Activated gamma-delta T cell (primary cell): ENCODE data around the gene SRGAP1.
"Not testable (repeated sequence)": the region's sequence is repeated elsewhere in the genome, so short reads cannot be mapped to it uniquely, and the experiment has no call there.

Experiments
- DNase-seq: peaks from one replicate; lab custom pipeline; 2025; lab: John Stamatoyannopoulos, UW

Gene SRGAP1

DNA sequence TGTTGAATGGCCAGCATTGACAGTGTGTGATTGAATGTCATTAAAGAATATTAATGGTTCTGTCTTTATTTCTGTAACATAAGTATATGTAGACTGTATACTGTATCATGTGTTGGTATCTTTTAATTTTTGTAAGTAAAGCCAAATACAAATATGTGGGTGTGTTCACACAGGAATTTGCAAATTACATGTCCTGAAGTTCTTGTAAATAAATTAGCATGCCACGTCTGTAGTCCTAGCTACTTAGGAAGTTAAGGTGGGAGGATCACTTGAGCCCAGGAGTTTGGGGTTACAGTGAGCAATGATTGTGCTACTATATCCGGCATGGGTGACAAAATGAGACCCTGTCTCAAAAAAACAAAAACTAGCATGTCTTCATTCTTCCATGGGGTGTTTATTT is 278.5 kb downstream of the SRGAP1 start:
- DNase-seq, result no peak

DNA sequence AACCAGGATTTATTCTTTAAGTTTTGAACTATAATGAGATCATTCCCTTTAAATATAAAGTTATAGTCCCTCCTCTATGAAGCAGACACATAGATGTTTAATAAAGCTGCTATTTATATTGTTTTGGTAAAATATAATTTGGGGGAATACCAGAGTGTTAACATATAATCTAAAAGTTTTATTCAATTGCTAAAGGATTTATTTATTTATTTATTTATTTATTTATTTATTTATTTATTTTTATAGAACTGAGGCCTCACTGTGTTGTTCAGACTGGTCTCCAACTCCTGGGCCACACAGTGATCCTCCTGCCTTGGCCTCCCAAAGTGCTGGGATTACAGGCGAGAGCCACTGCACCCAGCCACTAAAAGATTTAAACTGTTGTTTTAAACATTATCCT is 278.9 kb downstream of the SRGAP1 start:
- no peak for DNase-seq

DNA sequence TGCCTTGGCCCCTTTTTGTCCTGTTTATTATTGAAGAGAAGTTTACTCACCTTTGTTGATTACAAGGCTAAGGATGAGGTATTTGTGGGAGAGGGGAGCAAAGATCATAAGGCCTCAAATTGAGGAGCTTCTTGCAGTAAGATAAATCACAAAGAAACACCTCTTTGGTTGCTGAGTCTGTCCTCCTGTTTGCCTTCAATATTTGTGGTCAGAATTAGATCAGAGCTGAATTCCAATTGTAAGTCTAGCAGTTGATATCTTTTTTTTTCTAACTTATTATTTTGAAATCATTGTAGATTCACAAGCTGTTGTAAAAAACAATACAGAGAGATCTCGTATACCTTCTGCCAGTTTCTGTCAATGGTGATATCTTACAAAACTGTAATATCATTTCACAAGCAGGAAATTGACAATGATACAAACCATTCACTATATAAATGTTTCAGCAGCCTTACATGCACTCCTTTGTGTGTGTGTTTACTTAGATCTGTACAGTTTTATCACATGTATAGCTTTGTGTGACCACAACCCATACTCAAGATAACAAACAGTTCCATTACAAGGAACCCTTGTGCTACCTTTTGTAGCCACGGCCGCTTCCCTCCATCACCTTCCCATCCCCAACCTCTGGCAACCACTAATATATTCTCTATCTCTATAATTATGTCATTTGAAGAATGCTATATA is 280.2 kb downstream of the SRGAP1 start:
- no peak for DNase-seq

DNA sequence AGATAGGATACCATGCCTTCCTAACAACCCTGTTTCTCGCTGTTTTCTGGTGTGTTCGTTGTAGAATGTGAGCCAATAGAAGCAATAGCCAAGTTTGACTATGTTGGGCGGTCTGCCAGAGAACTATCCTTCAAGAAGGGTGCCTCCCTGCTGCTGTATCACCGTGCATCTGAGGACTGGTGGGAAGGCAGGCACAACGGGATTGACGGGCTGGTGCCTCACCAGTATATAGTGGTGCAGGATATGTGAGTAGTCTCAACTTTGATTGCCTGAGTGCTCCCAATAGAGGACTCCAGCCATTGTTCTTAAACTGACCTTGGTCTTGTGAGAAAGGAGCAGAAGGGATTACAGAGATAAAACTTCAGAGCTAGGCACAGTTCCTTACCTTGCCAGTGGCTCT is 281.4 kb downstream of the SRGAP1 start:
- no peak for DNase-seq

DNA sequence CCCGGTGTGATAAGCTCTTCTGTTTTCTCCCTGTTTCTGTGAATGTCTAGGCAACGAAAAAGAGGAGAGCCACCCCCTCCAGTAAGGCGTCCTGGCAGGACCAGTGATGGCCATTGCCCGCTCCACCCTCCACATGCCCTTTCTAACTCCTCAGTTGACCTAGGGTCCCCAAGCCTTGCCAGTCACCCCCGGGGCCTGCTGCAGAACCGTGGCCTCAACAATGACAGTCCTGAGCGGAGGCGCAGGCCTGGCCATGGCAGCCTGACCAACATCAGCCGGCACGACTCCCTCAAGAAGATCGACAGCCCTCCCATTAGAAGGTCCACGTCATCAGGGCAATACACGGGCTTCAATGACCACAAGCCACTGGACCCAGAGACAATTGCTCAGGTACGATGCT is 283.3 kb downstream of the SRGAP1 start:
- no peak for DNase-seq

DNA sequence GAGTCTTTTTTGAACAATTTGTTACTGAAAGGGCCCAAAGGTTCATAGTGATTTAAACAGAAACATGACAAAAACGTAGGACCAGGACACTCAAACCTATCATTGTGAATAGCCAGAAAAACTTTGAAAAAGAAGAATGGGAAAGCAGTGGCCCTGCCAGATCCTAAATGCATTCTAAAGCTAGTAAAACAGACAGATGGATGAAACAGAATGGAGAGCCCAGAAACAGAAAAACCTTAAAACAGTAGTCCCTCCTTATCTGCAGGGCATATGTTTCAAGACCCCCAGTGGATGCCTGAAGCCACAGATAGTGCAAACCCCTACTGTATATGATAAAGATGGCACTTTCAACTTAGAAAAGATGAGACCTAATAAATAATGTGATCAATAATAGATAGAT is 283.9 kb downstream of the SRGAP1 start:
- no peak for DNase-seq

DNA sequence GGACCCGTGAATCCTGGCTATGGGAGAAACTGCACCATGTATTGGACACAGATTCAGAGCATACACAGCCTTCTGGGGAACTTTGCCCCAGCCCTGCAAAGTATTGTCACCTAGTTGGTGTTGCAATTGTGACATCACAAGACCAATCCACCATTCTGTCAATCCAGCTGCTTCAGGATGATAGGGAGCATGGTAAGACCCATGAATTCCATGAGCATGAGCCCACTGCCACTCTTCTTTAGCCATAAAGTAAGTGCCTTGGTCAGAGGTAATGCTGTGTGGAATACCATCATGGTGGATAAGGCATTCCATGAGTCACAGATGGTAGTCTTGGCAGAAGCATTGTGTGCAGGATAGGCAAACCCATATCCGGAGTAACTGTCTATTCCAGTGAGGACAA is 286.0 kb downstream of the SRGAP1 start:
- DNase-seq, result not testable (repeated sequence)

DNA sequence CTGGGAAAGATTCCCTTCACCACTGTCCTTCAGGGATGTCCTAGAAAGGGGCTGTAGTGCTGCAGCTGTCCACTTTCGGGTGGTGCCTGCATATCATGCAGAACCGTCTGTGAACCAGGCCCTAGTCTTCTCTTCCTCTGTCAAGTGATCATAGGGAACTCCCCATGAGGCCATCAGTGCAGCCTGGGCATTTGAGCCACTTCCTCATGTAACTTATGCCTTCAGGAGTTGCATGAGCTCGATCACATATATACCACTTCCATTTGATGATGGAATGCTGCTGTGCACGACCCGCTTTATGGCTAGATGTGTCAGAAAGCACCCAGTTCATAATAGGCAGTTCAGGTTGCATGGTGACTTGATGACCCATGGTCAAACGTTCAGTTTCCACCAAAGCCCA is 287.0 kb downstream of the SRGAP1 start:
- not testable (repeated sequence) for DNase-seq

DNA sequence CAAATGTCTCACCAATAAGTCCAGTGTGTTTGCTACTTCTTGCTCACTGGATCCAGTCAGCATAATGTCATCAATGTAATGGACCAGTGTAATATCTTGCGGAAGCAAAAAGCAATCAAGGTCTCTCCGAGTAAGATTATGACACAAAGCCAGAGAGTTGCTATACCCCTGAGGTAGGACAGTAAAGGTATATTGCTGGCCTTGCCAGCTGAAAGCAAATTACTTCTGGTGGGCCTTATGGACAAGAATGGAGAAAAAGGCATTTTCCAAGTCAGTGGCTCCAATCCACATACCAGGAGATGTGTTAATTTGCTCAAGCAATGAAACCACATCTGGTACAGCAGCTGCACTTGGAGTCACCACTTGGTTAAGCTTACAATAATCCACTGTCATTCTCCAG is 288.2 kb downstream of the SRGAP1 start:
- not testable (repeated sequence) for DNase-seq

DNA sequence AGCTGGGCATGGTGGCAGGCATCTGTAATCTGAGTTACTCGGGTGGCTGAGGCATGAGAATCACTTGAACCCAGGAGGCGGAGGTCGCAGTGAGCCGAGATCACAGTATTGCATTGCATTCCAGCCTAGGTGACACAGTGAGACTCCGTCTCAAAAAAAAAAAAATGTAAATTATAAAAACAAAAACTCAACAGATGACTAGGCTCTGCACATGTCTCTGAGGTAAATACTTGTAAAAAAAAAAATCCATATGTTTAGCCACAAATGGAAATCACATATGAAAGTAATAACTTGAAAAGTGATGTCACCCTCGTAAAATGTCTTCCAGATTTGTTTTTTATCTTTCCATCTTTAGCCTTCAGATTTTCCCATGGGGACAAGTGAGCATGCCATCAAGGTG is 292.6 kb downstream of the SRGAP1 start:
- DNase-seq, result no peak

DNA sequence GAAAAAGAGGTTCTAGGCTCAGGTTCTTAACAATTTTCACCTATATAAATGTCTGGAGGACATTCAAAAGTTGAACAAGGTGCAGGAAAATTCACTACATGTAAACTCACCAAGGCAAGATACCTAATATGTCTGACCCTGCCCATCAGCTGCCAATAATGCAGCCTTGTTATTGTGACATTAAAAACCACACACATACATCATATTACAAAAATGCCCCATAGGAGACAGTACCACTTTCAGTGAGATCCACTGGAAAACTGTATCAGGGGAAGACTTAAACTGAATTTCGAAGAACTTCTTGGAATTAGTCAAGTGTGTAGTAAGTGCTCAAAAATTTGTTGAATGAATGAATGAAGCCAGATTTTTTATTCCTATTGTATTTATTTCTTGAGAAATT is 294.5 kb downstream of the SRGAP1 start:
- DNase-seq, result no peak

DNA sequence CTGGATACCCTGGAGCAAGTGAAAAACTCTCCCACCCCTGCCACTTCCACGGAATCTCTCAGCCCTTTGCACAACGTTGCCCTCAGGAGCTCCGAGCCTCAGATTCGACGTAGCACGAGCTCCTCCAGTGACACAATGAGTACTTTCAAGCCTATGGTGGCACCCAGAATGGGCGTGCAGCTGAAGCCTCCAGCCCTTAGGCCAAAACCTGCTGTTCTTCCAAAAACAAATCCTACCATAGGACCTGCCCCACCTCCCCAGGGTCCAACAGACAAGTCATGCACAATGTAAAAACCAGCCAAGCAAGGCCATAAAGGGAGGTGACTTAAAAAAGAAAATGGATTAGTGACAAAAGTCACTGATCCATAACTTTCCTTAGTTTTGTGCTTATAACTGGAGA is 297.9 kb downstream of the SRGAP1 start:
- DNase-seq, result no peak

DNA sequence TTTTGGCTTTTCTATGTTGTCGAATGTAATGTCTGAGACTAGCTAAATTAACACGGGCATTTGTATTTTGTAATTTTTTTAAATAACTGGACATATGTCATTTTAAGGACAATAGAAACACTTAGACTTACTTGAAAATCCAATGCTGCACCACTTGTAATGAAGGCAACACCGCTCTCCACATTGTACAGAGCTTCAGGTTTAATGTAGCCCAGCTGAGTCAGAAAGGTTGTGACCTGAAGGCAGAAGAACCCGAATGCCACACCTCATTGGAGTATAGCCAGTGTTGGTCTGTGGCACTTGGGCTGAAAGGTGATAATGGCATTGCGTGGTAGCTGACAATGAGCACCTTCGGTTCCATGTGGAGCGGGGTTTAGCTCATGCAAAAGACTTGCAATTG is 298.3 kb downstream of the SRGAP1 start:
- DNase-seq, result no peak

DNA sequence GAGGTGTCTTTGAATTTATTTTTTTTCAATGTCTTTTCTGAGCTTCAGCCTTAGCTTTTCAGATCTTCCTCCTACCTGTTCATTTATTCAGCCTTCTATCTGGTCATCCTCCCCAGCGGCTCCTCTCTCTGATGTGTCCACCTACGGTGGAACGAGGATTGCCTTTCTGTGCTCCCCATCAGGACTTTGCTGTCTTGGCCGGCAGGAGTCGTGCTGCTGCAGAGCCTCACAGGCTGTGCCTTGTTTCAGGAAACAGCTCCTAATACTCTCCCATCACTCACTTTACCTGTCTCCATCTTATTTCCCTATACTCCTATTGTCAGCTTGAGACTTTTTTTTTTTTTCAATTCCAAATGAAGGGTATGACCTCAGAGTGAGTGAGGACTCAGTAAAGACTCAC is 300.7 kb downstream of the SRGAP1 start:
- DNase-seq, result no peak

DNA sequence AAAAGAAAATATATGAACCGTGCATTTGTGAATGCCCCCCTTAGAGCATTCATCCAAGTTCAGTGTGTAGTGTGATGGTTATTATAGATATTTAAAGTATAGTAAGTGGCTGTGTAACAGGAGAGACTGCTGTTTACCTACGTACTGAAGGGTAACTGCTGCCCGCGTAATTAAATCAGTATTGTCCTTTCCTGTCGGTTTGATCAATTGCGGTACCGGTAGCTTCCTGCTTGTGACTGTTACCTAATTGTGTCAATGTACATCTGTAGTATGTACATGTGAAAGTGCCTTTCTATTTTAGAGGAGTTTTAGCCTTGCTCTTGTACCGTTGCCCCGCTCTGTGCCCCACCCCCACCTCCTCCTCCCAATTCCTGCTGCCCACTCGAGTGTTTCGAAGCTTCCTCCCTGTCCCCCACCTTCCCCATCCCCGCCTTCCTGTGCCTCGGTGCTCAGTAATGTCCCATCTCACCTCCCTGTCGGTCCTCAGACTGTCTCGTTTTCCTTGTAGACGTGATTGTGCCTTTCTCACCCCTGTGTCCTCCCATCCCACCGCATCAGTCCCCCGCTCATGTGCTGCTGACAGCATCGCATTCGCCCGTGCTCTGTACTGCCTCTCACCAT is 302.6 kb downstream of the SRGAP1 start:
- no peak for DNase-seq

DNA sequence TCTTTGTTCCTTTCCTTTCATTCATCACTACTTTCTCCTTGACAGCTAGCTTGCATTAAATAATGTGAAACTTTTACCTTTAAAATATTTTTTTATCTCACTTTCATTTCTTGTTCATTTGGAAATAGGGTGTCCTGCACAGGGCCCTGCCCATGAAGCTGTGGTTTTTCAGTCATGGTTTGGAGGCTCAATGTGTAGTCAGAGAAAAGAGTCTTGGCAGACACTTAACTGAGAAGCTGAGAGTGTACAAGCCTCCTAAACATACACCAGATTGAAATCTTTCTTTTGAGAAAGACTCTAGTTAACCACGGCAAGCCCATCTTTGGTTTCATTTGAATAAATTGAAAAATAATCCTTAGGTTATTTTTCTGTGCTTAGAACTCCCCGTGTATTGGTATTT is 303.4 kb downstream of the SRGAP1 start:
- DNase-seq, result no peak

DNA sequence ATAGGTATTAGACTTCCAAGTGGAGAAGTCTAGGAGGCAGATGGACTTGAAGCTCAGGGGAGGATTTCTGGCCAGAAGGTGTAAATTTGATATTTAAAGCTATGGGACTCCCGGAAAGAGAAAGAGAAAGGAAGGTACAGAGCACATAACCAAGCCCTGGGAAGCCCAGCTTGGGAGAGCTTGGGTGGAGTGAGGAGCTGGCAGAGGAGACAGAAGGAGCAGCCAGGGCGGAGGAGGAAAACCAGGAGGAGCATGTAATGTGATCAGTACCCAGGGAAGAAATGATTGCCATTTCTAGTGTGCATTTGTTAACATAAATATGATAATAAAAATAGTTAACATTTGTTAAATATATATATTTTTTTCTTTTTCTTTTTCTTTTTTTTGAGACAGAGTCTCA is 310.2 kb downstream of the SRGAP1 start:
- no peak for DNase-seq

DNA sequence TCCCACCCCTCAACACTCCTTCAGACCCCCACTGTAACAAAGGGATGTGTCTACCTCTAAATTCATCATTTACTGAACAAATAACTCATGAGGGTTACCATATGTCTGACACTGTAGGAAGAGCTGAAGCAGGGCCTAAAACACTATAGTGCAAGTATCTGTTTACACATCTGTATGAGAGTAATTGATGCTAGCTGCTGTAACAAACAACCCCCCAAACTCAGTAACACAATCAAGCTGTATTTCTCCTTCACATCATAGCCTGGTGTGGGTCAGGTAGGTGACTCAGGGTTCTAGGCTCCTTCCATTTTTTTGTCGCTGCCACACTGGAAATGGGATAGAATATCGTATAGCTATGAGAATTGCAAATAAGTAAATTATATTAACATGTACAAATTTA is 312.6 kb downstream of the SRGAP1 start:
- DNase-seq, result no peak

DNA sequence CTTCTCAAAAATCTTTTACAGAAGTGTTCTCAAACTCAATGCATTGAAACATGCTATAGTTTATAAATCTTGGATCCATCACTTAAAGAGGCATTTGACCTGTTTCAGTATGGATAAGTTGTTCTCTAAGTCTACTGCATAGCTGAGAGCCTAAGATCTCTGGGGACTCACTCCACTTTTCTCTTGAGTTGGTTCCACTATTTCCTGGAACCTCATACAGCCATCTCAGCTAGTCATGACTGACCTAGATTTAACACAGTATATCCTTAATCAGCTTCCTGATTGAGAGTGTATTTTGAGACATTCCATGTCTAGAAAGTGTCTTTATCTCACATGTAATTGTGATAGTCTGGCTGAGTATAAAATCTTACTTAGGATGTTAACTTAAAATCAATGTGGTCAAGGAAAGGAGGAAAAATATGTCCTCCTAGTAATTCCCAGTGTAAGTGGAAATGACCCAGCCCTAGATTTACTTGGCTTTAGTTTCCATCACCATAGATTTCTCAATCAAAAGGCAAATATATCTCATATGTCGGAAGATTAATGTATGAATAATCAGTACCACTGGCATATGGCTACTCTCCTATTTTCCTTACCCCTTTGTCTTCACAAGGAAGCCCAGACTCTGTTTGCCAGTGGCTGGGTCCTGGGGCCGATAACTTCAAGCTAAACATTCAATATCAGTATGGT is 315.7 kb downstream of the SRGAP1 start:
- no peak for DNase-seq

DNA sequence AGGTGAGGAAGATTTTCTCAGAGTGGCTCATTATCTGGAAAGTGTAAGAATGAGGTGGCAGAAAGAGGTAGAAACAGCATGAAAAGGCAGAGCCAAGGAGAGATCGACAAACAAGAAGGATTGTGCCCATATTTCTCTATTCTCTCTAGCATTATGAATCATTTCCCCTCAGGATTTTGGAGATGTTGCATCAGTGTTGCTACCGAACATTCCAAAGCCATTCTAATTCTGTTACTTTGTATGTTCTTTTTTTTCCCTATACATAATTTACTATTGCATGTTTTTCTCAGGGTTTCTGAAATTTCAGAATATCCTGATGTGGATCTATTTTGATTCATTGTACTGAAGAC is 316.2 kb downstream of the SRGAP1 start:
- no peak for DNase-seq

DNA sequence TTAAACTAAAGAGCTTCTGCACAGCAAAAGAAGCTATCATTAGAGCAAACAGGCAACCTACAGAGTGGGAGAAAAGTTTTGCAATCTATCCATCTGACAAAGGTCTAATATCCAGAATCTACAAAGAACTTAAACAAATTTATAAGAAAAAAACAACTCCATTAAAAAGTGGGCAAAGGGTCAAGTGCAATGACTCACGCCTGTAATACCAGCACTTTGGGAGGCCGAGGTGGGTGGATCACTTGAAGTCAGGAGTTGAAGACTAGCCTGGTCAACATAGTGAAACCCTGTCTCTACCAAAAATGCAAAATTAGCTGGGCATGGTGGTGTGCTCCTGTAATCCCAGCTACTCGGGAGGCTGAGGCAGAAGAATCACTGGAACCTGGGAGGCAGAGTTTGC is 322.1 kb downstream of the SRGAP1 start:
- not testable (repeated sequence) for DNase-seq

DNA sequence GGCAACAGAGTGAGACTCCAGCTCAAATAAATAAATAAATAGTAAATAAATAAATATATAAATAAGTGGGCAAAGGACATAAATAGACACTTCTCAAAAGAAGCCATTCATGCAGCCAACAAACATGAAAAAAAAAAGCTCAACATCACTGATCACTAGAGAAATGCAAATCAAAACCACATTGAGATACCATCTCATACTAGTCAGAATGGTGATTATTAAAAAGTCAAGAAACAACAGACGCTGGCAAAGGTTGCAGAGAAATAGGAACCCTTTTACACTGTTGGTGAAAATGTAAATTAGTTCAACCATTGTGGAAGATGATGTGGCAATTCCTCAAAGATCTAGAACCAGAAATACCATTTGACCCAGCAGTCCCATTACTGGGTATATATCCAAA is 322.5 kb downstream of the SRGAP1 start:
- not testable (repeated sequence) for DNase-seq

DNA sequence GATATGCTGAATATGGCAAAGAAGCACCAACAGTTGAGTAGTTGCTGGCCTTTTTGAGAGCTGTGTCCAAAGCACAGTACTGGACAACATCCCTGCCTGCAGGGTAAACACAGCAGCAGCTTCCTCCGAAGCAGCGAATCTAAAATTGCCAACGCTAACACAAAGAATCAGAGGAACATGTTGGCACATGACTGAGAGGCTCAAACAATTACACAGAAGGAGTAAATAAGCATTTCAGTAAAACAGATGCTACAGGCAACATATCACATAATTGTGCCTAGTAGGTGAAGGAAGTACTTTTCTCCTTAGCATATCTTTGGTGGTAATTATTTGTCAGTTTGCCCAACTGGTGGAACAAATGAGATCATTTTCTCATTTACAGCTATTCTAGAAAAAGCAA is 325.5 kb downstream of the SRGAP1 start:
- DNase-seq, result no peak

DNA sequence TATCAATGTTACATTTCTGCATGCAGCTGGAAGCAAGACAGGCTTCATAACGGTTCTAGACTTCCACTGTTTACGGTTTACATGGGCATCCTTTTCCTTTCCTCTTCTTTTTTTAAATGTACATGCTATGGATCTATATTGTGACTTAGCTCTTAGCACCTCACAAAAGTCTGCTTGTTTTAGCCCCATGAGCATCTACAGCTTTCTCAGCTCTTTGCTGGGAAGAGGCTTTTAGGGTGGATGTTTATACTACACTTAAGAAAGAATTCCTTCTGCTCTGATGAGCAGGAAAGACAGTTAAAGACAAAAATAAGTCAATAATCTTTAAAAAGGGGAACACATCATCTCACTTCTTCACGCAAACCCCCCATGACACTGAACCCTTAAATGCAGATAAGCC is 326.2 kb downstream of the SRGAP1 start:
- no peak for DNase-seq
